Measurements from ENCODE around the gene FLYWCH1.

DNA sequence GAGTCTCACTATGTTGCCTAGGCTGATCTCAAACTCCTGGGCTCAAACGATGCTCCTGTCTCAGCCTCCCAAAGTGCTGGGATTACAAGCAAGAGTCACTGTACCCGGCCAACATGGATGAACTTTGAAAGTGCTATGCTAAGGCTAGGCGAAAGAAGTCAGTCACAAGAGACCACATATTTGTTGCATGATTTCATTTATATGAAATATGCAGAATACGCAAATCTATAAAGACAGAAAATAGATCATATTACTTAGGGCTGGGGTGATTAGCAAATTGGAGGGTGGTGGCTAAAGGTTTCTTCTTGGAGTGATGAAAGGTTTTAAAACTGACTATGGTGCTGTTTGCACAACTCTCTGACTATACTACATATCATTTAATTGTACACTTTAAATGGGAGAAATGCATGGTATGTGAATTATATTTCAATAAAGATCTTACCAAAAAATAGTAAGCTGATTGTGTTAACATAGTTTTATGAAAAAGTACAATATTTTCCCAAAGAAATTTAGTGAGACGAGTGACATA, 1.2 kb upstream of the FLYWCH1 start:
- TF ChIP-seq, protein P1, sequence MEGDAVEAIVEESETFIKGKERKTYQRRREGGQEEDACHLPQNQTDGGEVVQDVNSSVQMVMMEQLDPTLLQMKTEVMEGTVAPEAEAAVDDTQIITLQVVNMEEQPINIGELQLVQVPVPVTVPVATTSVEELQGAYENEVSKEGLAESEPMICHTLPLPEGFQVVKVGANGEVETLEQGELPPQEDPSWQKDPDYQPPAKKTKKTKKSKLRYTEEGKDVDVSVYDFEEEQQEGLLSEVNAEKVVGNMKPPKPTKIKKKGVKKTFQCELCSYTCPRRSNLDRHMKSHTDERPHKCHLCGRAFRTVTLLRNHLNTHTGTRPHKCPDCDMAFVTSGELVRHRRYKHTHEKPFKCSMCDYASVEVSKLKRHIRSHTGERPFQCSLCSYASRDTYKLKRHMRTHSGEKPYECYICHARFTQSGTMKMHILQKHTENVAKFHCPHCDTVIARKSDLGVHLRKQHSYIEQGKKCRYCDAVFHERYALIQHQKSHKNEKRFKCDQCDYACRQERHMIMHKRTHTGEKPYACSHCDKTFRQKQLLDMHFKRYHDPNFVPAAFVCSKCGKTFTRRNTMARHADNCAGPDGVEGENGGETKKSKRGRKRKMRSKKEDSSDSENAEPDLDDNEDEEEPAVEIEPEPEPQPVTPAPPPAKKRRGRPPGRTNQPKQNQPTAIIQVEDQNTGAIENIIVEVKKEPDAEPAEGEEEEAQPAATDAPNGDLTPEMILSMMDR (IDR thresholded peaks at IDR 0.05; ENCODE audit: control extremely low read depth in 1 of 3, insufficient read depth in 1 of 3, low read depth in 1 of 3, low read length in 3 of 3): no peak
- TF ChIP-seq POLR2A (IDR thresholded peaks at IDR 0.05; ENCODE audit: control extremely low read depth in 1 of 2, low read depth in 2 of 2, low read length in 2 of 2) (no peak), JUND (IDR thresholded peaks at IDR 0.05; ENCODE audit: low read length) (no peak), NRF1 (IDR thresholded peaks at IDR 0.05; ENCODE audit: low read depth, low read length) (no peak)

All from H1 (cell line).